ENCODE results near the gene FSTL3.

DNA sequence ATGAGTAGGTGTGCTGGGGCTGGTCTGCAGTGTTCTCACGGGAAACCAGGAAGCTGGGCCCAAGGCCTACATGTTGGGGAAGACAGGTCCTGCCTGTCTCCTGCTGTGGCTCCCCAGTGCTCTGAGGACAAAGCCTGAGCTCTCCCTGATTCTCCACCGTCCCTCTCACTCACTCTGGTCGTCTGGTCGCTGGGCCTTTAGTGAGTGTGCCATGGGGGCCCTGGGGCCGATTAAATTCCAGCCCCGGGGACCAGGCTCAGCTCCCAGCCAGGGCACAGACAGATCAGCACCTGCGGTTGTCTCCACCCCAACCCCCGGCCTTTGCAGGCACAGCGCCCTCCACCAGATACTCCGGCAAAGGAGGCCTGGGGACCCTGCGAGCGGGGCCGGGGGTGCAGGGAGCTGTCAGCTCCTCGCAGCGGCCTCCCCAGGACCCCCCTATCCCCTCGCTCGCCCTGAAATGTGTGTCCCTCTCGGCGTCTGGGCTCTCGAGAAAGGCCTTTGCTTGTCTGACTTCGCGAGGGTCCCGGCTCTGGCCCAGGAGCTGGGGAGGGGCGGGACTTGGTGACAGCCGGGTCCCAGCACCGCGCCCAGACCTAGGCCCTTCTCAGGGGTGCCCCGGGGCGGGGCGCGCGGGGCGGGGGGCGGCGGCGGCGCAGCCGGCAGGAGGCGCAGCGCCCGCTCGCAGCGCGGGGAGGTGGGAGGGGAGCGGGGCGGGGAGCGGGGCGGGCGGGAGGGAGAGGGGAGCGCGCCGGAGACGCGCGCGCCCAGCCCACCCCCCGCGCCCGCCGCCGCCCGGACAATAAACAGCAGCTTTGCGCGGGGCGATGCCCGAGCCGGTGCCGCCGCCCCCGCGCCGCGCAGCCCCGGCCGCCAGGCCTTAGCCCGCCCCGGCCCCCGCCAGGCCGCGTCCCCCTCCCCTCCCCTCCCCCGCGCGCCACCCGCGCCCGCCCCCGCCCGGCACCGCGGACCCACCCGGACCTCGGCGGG is 32.3 kb downstream of the FSTL3 start, which contains the start of gene PALM:
- TF ChIP-seq, protein P1, sequence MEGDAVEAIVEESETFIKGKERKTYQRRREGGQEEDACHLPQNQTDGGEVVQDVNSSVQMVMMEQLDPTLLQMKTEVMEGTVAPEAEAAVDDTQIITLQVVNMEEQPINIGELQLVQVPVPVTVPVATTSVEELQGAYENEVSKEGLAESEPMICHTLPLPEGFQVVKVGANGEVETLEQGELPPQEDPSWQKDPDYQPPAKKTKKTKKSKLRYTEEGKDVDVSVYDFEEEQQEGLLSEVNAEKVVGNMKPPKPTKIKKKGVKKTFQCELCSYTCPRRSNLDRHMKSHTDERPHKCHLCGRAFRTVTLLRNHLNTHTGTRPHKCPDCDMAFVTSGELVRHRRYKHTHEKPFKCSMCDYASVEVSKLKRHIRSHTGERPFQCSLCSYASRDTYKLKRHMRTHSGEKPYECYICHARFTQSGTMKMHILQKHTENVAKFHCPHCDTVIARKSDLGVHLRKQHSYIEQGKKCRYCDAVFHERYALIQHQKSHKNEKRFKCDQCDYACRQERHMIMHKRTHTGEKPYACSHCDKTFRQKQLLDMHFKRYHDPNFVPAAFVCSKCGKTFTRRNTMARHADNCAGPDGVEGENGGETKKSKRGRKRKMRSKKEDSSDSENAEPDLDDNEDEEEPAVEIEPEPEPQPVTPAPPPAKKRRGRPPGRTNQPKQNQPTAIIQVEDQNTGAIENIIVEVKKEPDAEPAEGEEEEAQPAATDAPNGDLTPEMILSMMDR (IDR thresholded peaks at IDR 0.05), result peak in 4 of 5 experiments; percentile 4 to 72 (median 37)
- no peak for TF ChIP-seq POLR2A (IDR thresholded peaks at IDR 0.05)
- TF ChIP-seq EP300 (IDR thresholded peaks at IDR 0.05), result no peak

All from tibial nerve (tissue), 4 donors.